Body of pancreas (tissue), 4 donors: ENCODE measurements around the gene BOD1L1.

Experiments
- CTCF ChIP-seq, 7 experiments: fragments of 450-650 bp in 4 of 7; fragments of 200-600 bp in 3 of 7; sonication (generic) in 3 of 7; IDR thresholded peaks; one replicate each; pipeline ENCODE4 v1.5.1; 2016 to 2019; ENCODE audit warnings: antibody characterized with exemption in 7 of 7
- POLR2A ChIP-seq, 3 donors: fragments of 450-650 bp; IDR thresholded peaks; one replicate each; pipeline ENCODE4 v1.6.1; 2016; ENCODE audit warnings: antibody characterized with exemption in 3 of 3, mild to moderate bottlenecking in 2 of 3

GRCh38 chr4:13656569-13657405, 29.3 kb upstream of the BOD1L1 start:
- no peak for TF ChIP-seq POLR2A (IDR thresholded peaks at IDR 0.05)
- peak; percentile 38 to 88 (median 70) for TF ChIP-seq CTCF (IDR thresholded peaks at IDR 0.05)
